Caco-2 (cell line): ENCODE measurements around the gene EME1. TPM values are rescaled to one million over a fixed set of nuclear protein-coding genes. Genes with fewer than 3 reads are reported as not detected.

Experiments used
- BruUV-seq: library from RNA; stranded (reverse); fragments of 400-500 nt; replicated peaks from 2 replicates; lab custom pipeline; 2021; lab: Mats Ljungman, UMichigan
- CTCF ChIA-PET: fragments of 300-600 bp; sonication (Branson Sonifier 250); formaldehyde crosslinking; loops from one replicate; lab custom pipeline; 2022; ENCODE audit warnings: antibody characterized with exemption; lab: Charles Lee
- POLR2A ChIA-PET: fragments of 300-600 bp; sonication (Branson Sonifier 250); formaldehyde crosslinking; loops from one replicate; lab custom pipeline; 2022; ENCODE audit warnings: antibody characterized with exemption; lab: Charles Lee
- DNase-seq, 2 experiments: peaks; one replicate each; pipeline versions ENCODE4 v3.0.0 to v3.0.0-alpha.2; 2020 to 2022
- H3K27me3 ChIP-seq: replicated peaks from 2 replicates; pipeline ENCODE4 v1.6.0; 2011; ENCODE audit warnings: low read length; ENCODE audit not compliant: control insufficient read depth, insufficient read depth
- H3K36me3 ChIP-seq: 2 replicates; pipeline ENCODE4 v1.5.1; 2011; ENCODE audit warnings: low read length; ENCODE audit not compliant: control insufficient read depth, insufficient read depth
- H3K4me1 ChIP-seq: fragments of 250-450 bp; sonication (Bioruptor Pico); 2 replicates; pipeline ENCODE4 v1.5.1; 2020; ENCODE audit warnings: mild to moderate bottlenecking
- H3K4me3 ChIP-seq: 2 replicates; pipeline ENCODE4 v1.5.1; 2011; ENCODE audit warnings: low read depth, mild to moderate bottlenecking, control low read depth, low read length
- H3K9me3 ChIP-seq: fragments of 250-450 bp; sonication (Bioruptor Pico); 2 replicates; pipeline ENCODE4 v1.5.1; 2020; ENCODE audit warnings: mild to moderate bottlenecking, moderate library complexity
- H3K27ac Mint-ChIP-seq: one replicate; pipeline ENCODE4 v1.8.0; 2022; ENCODE audit warnings: mixed read lengths; ENCODE audit not compliant: unreplicated experiment
- H3K27me3 Mint-ChIP-seq: one replicate; pipeline ENCODE4 v1.8.0; 2022; ENCODE audit warnings: mixed read lengths; ENCODE audit not compliant: insufficient read depth, unreplicated experiment
- H3K36me3 Mint-ChIP-seq: one replicate; pipeline ENCODE4 v1.8.0; 2022; ENCODE audit warnings: mild to moderate bottlenecking, mixed read lengths; ENCODE audit not compliant: insufficient read depth, unreplicated experiment
- H3K4me1 Mint-ChIP-seq: one replicate; pipeline ENCODE4 v1.8.0; 2022; ENCODE audit warnings: low read depth, mixed read lengths; ENCODE audit not compliant: unreplicated experiment
- H3K4me3 Mint-ChIP-seq: one replicate; pipeline ENCODE4 v1.8.0; 2022; ENCODE audit warnings: mild to moderate bottlenecking, moderate library complexity, mixed read lengths; ENCODE audit not compliant: unreplicated experiment
- H3K9me3 Mint-ChIP-seq: one replicate; pipeline ENCODE4 v1.8.0; 2022; ENCODE audit warnings: mixed read lengths; ENCODE audit not compliant: unreplicated experiment
- CTCF ChIP-seq, 2 experiments: fragments of 200-600 bp in 1 of 2; IDR thresholded peaks; 1 replicate in 1 of 2; 2 replicates in 1 of 2; pipeline versions ENCODE4 v1.5.1 to v1.8.0; 2011 to 2022; ENCODE audit warnings: antibody characterized with exemption in 1 of 2, control low read depth in 1 of 2, inconsistent platforms in 1 of 2, low read depth in 1 of 2, low read length in 1 of 2, mild to moderate bottlenecking in 1 of 2, moderate library complexity in 1 of 2; ENCODE audit not compliant: insufficient read depth in 1 of 2, severe bottlenecking in 1 of 2, unreplicated experiment in 1 of 2
- intact Hi-C: fragments of 100-400 bp; cut with micrococcal nuclease; formaldehyde crosslinking; loops from one replicate; pipeline ENCODE4 v1.10.0; 2022; ENCODE audit not compliant: unreplicated experiment
- total RNA-seq: library from RNA; stranded (reverse); gene quantifications from 2 replicates; pipeline ENCODE4 v1.2.3, GENCODE V29; 2022

Gene EME1
- total RNA-seq, 1 experiment from 2014 or later: 48.5 TPM

DNA sequence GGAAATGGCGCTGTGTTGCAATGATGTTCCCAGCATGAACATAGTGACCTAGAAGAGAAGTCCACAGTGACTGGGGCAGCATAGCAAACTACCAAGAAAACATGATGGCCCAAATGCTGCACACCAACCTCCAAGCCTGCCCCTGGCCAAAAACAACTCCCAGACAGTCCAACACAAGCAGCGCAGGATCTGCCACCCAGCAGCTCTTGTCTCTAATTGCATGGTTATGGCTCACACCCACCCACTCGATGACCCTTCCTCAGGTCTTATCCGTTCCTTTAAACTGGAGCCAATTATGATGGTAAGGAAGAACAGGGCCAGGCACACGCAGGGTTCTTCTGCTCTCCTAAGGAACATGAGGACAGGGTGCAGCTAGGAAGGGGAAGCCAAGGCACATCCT, 3.0 kb upstream of the EME1 start:
- peaks cover 7% of the 10 kb centered on the region; the same call in 1 of the 2 replicates for H3K4me1 ChIP-seq
- no peak overlapping the region for H3K27ac Mint-ChIP-seq
- intact Hi-C loops: no loop called here
- H3K36me3 ChIP-seq: peaks cover 20% of the 10 kb centered on the region
- POLR2A ChIA-PET: no interaction called here
- no peak for DNase-seq
- CTCF ChIA-PET: no interaction called here
- H3K36me3 Mint-ChIP-seq: peaks cover 59% of the 10 kb centered on the region
- no peak overlapping the region for H3K4me3 Mint-ChIP-seq
- H3K9me3 Mint-ChIP-seq: no peaks in the 10 kb centered on the region
- no peak overlapping the region for H3K4me3 ChIP-seq
- no TSS peak for BruUV-seq
- H3K4me1 Mint-ChIP-seq: peaks cover 17% of the 10 kb centered on the region
- H3K27me3 Mint-ChIP-seq: no peaks in the 10 kb centered on the region
- TF ChIP-seq CTCF (IDR thresholded peaks at IDR 0.05; ENCODE audit: insufficient read depth in 1 of 2, low read depth in 1 of 2, low read length in 1 of 2, severe bottlenecking in 1 of 2, unreplicated experiment in 1 of 2): no peak
- no peaks in the 10 kb centered on the region for H3K9me3 ChIP-seq
- no peaks in the 10 kb centered on the region for H3K27me3 ChIP-seq

DNA sequence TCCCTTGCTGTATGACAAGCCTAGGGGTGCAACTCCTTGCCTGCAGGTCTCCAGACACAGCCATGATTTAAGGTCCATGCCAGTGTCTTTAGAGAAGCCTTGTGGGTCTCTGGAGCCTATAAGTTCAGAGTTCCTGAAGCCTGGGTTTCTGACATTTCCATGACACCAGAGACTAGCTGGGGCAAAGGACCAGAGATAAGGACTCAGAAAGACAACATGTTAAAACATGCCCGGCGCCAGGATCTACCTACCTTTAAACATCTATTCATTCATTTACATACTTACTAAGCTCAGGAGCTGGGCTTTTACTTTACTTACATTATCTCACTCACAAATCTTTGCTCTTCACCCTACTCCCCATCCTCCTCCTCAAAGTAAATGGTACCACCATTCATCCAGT, 1.5 kb upstream of the EME1 start:
- no peaks in the 10 kb centered on the region for H3K9me3 Mint-ChIP-seq
- H3K27me3 Mint-ChIP-seq: no peaks in the 10 kb centered on the region
- ChIA-PET CTCF (interaction anchor here (0.6 to 1.3 kb wide), 3 partner anchors 10 to 54 kb away, joined by 3 read pairs; partner anchors contain the start of genes ACSF2 and LRRC59), POLR2A (interaction anchor here (0.6 to 1.3 kb wide), 3 partner anchors 20 to 108 kb away, joined by 4 to 7 read pairs (median 7); partner anchors contain the start of gene LRRC59)
- H3K36me3 ChIP-seq: peaks cover 19% of the 10 kb centered on the region
- H3K4me3 Mint-ChIP-seq: peak overlapping the region; percentile 89
- TF ChIP-seq CTCF (IDR thresholded peaks at IDR 0.05; ENCODE audit: insufficient read depth in 1 of 2, low read depth in 1 of 2, low read length in 1 of 2, severe bottlenecking in 1 of 2, unreplicated experiment in 1 of 2): no peak
- no TSS peak for BruUV-seq
- intact Hi-C loops: no loop called here
- peak overlapping the region; percentile 98 for H3K27ac Mint-ChIP-seq
- no peaks in the 10 kb centered on the region for H3K9me3 ChIP-seq
- peak overlapping the region; percentile 52; the same call in 1 of the 2 replicates for H3K4me3 ChIP-seq
- peaks cover 17% of the 10 kb centered on the region for H3K4me1 Mint-ChIP-seq
- DNase-seq: no peak
- no peaks in the 10 kb centered on the region for H3K27me3 ChIP-seq
- H3K4me1 ChIP-seq: peaks cover 7% of the 10 kb centered on the region; the same call in 1 of the 2 replicates
- peaks cover 54% of the 10 kb centered on the region for H3K36me3 Mint-ChIP-seq

- Mint-ChIP-seq H3K9me3 (no peaks in the 10 kb centered on the region), H3K36me3 (peaks cover 54% of the 10 kb centered on the region), H3K4me3 (peak overlapping the region; percentile 89), H3K27ac (peak overlapping the region; percentile 98), H3K4me1 (peaks cover 17% of the 10 kb centered on the region), H3K27me3 (no peaks in the 10 kb centered on the region)
- no peak for TF ChIP-seq CTCF (IDR thresholded peaks at IDR 0.05; ENCODE audit: insufficient read depth in 1 of 2, low read depth in 1 of 2, low read length in 1 of 2, severe bottlenecking in 1 of 2, unreplicated experiment in 1 of 2)
- no peak for DNase-seq
- intact Hi-C loops: loop anchor here (2.0 kb wide), 1 partner anchor 25 kb away; the partner anchor contains the start of gene XYLT2
- H3K9me3 ChIP-seq: no peaks in the 10 kb centered on the region
- BruUV-seq: no TSS peak
- peaks cover 17% of the 10 kb centered on the region for H3K36me3 ChIP-seq
- ChIA-PET CTCF (interaction anchor here (0.6 to 2.4 kb wide), 4 partner anchors 10 to 54 kb away, joined by 3 to 13 read pairs (median 6); partner anchors contain the start of genes ACSF2 and LRRC59), POLR2A (interaction anchor here (0.5 to 1.3 kb wide), 3 partner anchors 11 to 216 kb away, joined by 3 to 7 read pairs (median 3); partner anchors contain the start of gene LRRC59)
- no peaks in the 10 kb centered on the region for H3K27me3 ChIP-seq
- peaks cover 7% of the 10 kb centered on the region; the same call in 1 of the 2 replicates for H3K4me1 ChIP-seq
- H3K4me3 ChIP-seq: peak overlapping the region; percentile 52
Observed at GRCh38 chr17:50372222-50372757, 739 bp upstream of the EME1 start.
